HG03064 (cell line): ENCODE data around the gene CYB5A.
"Not testable (repeated sequence)": the region's sequence is repeated elsewhere in the genome, so short reads cannot be mapped to it uniquely, and the experiment has no call there.

ENCODE experiments used
- ATAC-seq: cut with Tn5 transposase; IDR thresholded peaks from one replicate; pipeline ENCODE4 v1.9.1; 2021; ENCODE audit warnings: low read depth; ENCODE audit not compliant: unreplicated experiment

Gene CYB5A

GRCh38 chr18:74299162-74299561 is 7.4 kb upstream of the CYB5A start:
- no peak for ATAC-seq

DNA sequence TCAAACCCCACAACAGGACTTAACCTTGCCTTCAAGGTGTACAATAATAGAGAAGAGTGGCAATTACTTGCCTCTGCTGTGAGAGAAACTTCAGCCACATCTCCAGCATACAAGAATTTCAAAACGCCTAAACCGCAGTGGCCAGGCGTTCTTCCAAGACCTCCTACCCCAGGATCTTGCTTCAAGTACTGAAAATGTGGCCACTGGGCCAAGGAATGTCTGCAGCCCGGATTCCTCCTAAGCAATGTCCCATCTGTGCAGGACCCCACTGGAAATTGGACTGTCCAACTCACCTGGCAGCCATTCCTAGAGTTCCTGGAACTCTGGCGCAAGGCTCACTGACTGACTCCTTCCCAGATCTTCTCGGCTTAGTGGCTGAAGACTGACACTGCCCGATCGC is 2.8 kb upstream of the CYB5A start:
- ATAC-seq: no peak

- ATAC-seq: not testable (repeated sequence)
Measured at GRCh38 chr18:74292982-74293381, 1.2 kb upstream of the CYB5A start.

DNA sequence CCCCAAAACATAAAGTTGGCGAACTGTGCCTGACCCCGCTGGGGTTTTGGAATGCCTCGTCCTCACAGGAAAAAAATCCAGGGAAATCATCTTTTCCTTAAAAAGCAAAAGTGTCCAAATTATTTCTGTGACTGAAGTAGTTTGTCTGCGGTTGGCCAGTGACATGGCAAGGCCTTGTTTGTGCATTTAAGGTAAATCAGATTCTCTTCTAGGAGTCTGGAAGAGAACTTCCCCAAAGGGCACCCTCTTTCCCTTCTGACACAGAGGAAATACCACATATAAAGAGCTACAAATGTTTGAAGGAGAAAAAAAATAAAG is 737 bp upstream of the CYB5A start:
- ATAC-seq: no peak

DNA sequence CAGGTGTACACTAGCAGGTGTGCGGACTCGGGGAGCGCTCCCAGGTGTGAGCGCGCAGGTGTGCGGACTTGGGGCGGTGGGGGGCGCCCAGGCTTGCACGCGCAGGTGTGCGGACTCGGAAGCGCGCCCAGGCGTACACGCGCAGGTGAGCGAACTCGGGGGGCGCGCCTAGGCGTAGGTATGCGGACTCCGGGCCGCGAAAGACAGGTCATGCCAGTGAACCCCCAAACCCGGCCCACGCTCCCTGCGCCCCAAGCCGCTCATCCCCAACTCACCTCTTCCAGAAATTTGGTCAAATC is 342 bp downstream of the CYB5A start:
- ATAC-seq: no peak

DNA sequence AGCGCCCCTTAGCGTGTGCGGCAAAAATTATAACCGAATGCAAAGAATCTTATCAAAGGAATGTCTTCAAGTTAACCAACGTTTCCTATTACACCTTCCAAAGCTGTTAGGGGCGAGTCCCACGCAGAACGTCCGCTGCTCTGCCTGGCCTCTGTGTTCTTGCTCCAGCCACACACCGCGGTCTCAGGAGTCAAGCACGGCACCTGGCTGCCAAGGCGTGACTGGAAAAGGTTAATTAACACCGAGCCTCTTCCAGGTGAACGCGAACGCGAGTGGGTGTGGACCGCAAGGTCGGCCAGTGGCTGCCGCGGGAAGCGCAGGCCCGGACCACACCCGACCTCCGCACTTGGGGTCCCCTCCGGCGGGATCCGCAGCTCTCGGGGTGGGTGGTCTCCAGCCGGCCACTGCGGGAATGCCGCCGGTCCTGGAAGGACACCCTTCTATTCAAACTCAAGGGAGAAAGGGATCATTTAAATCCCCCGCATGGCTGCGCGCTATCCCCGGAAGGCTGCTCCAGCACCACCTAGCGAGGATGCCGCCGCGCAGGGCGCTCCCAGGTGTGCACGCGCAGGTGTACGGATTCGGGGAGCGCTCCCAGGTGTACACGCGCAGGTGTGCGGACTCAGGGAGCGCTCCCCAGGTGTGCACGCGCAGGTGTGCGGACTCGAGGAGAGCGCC is 830 bp downstream of the CYB5A start:
- no peak for ATAC-seq

DNA sequence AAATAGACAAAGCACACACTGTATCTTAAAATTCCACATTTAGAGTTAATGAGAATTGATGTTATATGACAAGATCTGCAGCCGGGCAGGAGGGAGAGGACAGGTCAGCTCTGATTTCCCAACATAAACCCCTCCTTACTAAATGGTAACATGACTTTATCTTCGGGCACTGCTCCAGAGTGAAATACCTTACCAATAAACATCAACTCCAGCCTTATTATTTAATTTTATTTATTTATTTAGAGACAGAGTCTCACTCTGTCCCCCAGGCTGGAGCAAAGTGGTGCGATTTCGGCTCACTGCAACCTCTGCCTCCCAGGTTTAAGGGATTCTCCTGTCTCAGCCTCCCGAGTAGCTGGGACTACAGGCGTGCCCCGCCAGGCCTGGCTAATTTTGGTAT is 1.7 kb downstream of the CYB5A start:
- no peak for ATAC-seq

- ATAC-seq: no peak
Measured at GRCh38 chr18:74289137-74289536, 2.6 kb downstream of the CYB5A start.

DNA sequence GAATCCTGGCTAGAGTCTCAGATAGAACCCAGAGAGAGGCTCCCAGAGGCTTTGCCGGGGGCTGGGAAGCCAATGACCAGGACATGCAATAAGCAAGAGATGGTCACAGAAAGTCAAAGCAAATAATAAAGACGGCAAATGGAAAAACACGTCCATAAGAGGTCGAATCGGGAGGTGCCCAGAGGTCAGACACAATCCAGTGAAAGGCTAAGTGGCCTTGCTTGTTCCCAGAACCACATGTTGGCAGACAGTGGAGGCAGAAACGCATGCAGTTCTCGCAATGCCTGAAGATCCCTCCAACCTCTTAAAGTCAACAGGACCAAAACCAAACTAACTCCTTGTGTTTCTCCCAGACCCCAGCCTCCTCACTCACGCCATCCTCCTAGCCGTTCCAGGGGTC is 3.0 kb downstream of the CYB5A start:
- ATAC-seq: no peak

- ATAC-seq: no peak
Measured at GRCh38 chr18:74288041-74288440, 3.7 kb downstream of the CYB5A start.

DNA sequence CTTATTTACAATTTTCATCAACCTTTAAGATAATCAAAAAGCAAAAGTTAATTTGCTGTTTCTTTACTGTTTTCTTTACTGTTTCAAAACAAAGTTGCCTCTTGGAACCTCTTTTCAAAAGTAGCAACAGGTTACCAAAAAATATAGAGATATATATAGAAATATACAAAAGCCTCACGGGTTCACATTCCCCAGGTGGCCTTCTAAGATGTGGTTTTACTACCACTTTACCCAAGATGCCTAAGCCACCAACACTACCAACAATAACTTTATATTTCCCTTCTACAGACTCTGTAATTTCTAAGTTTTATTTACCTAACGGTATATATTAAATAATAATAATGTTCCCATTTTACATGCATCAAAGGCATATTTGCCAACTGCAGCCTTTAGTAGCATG is 4.9 kb downstream of the CYB5A start:
- ATAC-seq: no peak

DNA sequence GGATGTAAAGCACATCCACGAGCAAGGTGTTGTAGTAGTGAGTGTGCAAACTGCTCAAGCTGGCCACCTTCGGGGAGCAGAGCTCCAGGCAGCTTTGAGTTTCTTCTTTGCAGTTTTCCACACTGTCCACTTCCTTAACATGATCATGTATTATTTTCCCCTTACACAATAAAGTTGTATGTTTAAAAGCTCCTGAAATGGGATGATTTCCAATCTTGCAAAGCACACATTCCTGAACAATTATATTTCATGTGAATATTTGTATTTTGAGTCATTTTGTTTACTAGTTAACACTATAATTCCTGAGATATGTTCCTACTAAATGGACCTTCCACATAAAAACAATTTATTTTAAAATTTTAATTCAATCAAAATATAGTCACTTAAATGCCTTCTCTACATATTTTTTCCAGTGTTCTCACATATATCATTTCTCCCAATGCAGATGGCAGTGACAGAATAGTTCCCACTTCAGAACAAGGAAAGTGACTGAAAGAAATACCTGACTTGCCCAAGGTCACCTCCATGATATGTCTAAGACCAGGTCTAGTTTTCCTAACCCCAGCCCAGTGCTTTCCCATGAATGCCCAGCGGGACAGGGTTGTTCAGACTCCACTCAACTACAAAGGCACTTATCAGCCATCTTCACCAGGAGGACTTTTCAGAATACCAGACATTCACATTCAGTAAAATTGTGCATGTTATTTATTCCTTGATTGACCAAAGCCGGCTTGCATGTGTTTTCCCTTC is 5.5 kb downstream of the CYB5A start:
- no peak for ATAC-seq

GRCh38 chr18:74285583-74285982 is 6.2 kb downstream of the CYB5A start:
- ATAC-seq: not testable (repeated sequence)

- ATAC-seq: no peak
Measured at GRCh38 chr18:74284980-74285355, 6.8 kb downstream of the CYB5A start.

DNA sequence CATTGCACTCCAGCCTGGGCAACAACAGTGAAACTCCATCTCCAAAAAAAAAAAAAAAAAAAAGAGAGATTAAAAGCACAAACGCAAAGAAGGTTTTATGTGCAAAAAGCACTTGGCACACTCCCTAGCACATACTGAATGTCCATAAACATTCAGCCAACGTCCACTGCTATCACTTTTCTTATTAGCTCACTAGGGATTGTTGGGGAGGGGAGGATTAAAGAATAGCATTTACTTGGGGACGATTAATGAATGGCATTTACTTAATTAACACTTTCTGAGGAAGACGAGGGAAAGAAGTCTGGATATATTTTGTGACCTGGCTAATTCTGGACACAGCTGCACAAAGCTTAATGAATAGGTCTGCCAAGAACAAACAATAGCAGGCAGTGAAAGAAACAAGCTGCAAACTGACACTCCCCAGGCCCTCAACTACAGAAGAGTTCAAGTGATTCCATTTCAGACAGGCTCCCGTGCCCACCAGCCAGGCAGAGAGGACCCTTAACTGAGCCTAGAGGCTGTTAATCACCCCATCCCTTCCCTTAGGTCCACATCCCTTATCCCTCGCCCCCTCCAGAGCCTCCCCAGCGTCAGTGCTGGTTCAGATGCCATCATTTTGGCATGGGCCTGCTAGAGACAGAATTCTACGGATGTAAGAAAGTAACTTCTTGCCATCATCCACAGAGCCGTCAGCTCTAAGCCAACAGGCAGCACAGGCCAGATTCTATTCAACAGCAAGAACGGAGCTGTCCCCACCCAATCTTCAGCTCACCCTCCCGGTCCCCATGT is 7.4 kb downstream of the CYB5A start:
- ATAC-seq: no peak

- no peak for ATAC-seq
Measured at GRCh38 chr18:74283646-74284045, 8.1 kb downstream of the CYB5A start.

GRCh38 chr18:74282755-74283554 is 8.8 kb downstream of the CYB5A start:
- no peak for ATAC-seq

DNA sequence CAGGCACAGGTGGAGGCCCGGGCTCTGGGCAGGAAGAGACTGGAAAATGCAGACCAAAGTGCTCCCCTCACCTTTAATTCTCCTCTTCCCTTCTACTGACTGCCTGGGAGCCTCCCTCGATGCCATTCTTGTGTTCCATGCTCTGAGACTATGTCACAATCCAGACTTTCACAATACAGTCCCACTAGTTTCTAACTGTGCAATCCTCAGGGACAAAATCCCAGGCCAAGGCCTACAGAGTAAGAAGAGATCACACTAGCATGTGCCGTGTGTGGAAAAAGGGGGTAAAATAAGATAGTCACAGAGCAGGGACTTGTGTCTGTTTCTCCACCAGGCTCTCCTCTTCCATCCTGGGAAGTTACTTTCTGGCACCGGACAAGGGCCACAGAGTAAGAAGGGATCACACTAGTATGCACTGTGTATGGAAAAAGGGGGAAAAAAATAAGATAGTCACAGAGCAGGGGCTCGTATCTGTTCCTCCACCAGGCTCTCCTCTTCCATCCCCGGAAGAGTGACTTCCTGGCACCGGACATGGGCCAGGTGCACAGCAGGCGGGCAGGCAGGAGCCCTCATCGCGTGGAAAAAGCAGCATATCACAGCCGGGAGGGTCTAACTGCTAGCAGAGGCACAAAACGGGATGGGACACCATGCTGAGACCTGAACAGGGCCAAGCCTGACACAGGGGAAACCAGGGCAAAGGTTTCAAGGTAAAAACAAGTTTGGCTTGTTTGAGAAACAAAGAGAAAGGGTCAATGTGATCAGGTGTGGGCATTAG is 9.6 kb downstream of the CYB5A start:
- ATAC-seq: no peak

GRCh38 chr18:74281011-74281979 is 10.5 kb downstream of the CYB5A start:
- no peak for ATAC-seq
